Stomach (tissue), 9 donors: ENCODE measurements around the gene HOXA6. TPM values are rescaled to one million over a fixed set of nuclear protein-coding genes. Genes with fewer than 3 reads are reported as not detected.

Experiments
- DNase-seq, 2 donors: peaks; one replicate each; pipeline versions ENCODE4 v3.0.0 to v3.0.0-alpha.2; 2013 to 2019
- H3K27ac ChIP-seq, 5 donors: fragments of 200-600 bp in 4 of 5; sonication (generic) in 4 of 5; one replicate each; pipeline ENCODE4 v1.5.1; 2013 to 2019; ENCODE audit warnings: mild to moderate bottlenecking in 1 of 5, moderate library complexity in 1 of 5
- H3K27me3 ChIP-seq, 3 donors: fragments of 200-600 bp; sonication (generic); one replicate each; pipeline ENCODE4 v1.5.1; 2017 to 2019; ENCODE audit warnings: mixed run types in 1 of 3
- H3K36me3 ChIP-seq, 4 donors: fragments of 200-600 bp; sonication (generic); 1 replicate in 3 of 4; 2 replicates in 1 of 4; pipeline ENCODE4 v1.5.1; 2016 to 2019
- H3K4me1 ChIP-seq, 4 donors: fragments of 200-600 bp; sonication (generic); one replicate each; pipeline ENCODE4 v1.5.1; 2016 to 2019
- H3K4me3 ChIP-seq, 4 donors: fragments of 200-600 bp; sonication (generic) in 3 of 4; one replicate each; pipeline ENCODE4 v1.5.1; 2016 to 2019; ENCODE audit warnings: mild to moderate bottlenecking in 1 of 4
- H3K9me3 ChIP-seq, 4 donors: fragments of 200-600 bp; sonication (generic); one replicate each; pipeline ENCODE4 v1.5.1; 2016 to 2019
- EP300 ChIP-seq: sonication (generic); formaldehyde crosslinking; IDR thresholded peaks from one replicate; pipeline ENCODE4 v1.6.1; 2017; ENCODE audit warnings: antibody characterized with exemption
- POLR2A ChIP-seq, 4 donors: fragments of 450-650 bp; IDR thresholded peaks; one replicate each; pipeline ENCODE4 v1.6.1; 2016; ENCODE audit warnings: antibody characterized with exemption in 4 of 4, control low read depth in 2 of 4, mild to moderate bottlenecking in 1 of 4, moderate library complexity in 1 of 4
- POLR2AphosphoS5 ChIP-seq, 3 donors: sonication (generic); formaldehyde crosslinking; IDR thresholded peaks; one replicate each; pipeline ENCODE4 v1.6.1; 2016; ENCODE audit warnings: antibody characterized with exemption in 3 of 3
- WGBS, 5 donors: extraction: QIAGEN DNeasy Blood & Tissue Kit in 3 of 5; methylation state at CpG; one replicate each; pipeline versions ENCODE4 v1.1.5 to v1.1.7; 2013 to 2018; 5-methylcytosine and 5-hydroxymethylcytosine counted together
- intact Hi-C: fragments of 100-400 bp; cut with DNase I; formaldehyde crosslinking; loops from one replicate; pipeline ENCODE4 v1.15.1; 2023; ENCODE audit warnings: low total_unique reads
- polyA plus RNA-seq, 3 donors: library from polyadenylated mRNA; stranded (reverse); fragments of 200-250 nt; gene quantifications; one replicate each; pipeline ENCODE4 v1.2.3, GENCODE V29; 2013
- total RNA-seq, 5 donors: library from RNA; depleted of rRNA; stranded (reverse); fragments of >200 nt; gene quantifications; one replicate each; pipeline versions ENCODE4 v1.1.0 to v1.2.3, GENCODE V29; 2014 to 2016
- TF ChIP-seq, protein P1 (sequence below), 7 experiments: fragments of 450-650 bp in 4 of 7; fragments of 200-600 bp in 3 of 7; sonication (generic) in 3 of 7; IDR thresholded peaks; one replicate each; pipeline ENCODE4 v1.5.1; 2016 to 2019; ENCODE audit warnings: antibody characterized with exemption in 7 of 7, control low read depth in 2 of 7, mild to moderate bottlenecking in 1 of 7
- donor health status: healthy with polysubstance abuse.
- donor health status: Bipolar disorder and iron deficiency.
- donor health status: healthy.

The HOXA6 gene
- total and polyA plus RNA-seq, 8 donors: 0.81 to 12.7 (median 3.7) TPM; not detected in 5

DNA sequence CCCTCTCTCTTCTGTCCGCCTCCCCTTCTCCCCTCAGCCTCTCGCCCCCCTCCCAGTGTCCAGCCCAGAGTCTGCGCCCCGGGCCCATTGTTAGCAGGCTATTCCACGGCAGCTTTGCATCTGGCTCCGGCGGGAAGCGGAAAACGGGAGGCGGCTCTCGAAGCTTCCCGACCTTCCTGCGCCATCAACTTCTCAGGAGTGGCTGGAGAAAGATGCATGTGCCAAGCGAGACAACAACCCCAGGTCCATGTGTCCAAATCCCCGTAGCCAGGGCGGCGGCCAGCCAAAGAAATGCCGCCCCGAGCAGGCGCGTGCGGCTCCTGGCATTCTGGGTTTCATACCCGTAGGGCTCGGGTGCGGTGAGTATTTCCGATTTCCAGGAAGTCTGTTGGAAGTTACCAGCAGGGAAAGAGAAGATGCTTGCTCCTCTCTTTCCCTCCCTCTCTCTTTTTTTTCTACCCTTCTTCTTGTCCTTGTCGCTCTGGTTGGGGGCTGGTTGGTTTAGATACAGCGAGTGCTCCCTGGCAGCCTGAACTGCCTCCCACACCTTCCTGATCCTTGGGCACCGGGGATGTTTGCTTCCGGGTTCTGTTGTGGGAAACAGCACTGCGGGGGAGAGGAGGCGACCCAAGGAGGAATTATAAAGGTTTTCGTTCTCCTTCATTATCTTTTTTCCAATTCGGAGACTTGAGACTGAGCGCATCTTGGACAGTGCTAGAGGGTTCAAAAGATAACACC lies 43.9 kb downstream of the HOXA6 start:
- H3K27ac ChIP-seq: peak overlapping the region; percentile 37 to 99 (median 94)
- DNase-seq: peak in 1 of 2 donors; percentile 72
- no peaks in the 10 kb centered on the region for H3K36me3 ChIP-seq
- intact Hi-C loops: no loop called here
- TF ChIP-seq, protein P1, sequence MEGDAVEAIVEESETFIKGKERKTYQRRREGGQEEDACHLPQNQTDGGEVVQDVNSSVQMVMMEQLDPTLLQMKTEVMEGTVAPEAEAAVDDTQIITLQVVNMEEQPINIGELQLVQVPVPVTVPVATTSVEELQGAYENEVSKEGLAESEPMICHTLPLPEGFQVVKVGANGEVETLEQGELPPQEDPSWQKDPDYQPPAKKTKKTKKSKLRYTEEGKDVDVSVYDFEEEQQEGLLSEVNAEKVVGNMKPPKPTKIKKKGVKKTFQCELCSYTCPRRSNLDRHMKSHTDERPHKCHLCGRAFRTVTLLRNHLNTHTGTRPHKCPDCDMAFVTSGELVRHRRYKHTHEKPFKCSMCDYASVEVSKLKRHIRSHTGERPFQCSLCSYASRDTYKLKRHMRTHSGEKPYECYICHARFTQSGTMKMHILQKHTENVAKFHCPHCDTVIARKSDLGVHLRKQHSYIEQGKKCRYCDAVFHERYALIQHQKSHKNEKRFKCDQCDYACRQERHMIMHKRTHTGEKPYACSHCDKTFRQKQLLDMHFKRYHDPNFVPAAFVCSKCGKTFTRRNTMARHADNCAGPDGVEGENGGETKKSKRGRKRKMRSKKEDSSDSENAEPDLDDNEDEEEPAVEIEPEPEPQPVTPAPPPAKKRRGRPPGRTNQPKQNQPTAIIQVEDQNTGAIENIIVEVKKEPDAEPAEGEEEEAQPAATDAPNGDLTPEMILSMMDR (IDR thresholded peaks at IDR 0.05): no peak
- TF ChIP-seq EP300 (no peak), POLR2A (IDR thresholded peaks at IDR 0.05) (no peak), POLR2AphosphoS5 (IDR thresholded peaks at IDR 0.05) (peak in 1 of 3 donors; percentile 10)
- WGBS, 5 donors: 24 to 47% (median 38%) methylated on average over 33 to 35 of the region's 35 CpGs
- H3K9me3 ChIP-seq: peaks cover 0 to 4% (median 0%) of the 10 kb centered on the region in 4 donors
- peaks cover 0 to 47% (median 15%) of the 10 kb centered on the region in 4 donors for H3K4me1 ChIP-seq
- peaks cover 6 to 98% (median 68%) of the 10 kb centered on the region in 3 donors for H3K27me3 ChIP-seq
- H3K4me3 ChIP-seq: peak overlapping the region; percentile 41 to 81 (median 52)

GRCh38 chr7:27102581-27103442 lies 44.8 kb downstream of the HOXA6 start, which contains the start of gene HOXA2:
TSS of gene HOXA2 (minus strand) at chr7:27102683. CDS start at chr7:27102500, 183 bp downstream.
- intact Hi-C loops: no loop called here
- peaks cover under 1 to 46% (median 22%) of the 10 kb centered on the region in 4 donors for H3K4me1 ChIP-seq
- peak in 1 of 3 donors; percentile 55 for TF ChIP-seq POLR2AphosphoS5 (IDR thresholded peaks at IDR 0.05)
- TF ChIP-seq, protein P1 (IDR thresholded peaks at IDR 0.05): no peak
- peaks cover 0 to 4% (median 0%) of the 10 kb centered on the region in 4 donors for H3K9me3 ChIP-seq
- DNase-seq: peak in 1 of 2 donors; percentile 86
- 19 to 35% (median 25%) methylated on average over 29 of the region's 29 CpGs for WGBS, 5 donors
- peak within 1 kb of the TSS; percentile 86 to 99 (median 94) for H3K27ac ChIP-seq
- no peaks in the 10 kb centered on the region for H3K36me3 ChIP-seq
- H3K27me3 ChIP-seq: peaks cover 6 to 98% (median 69%) of the 10 kb centered on the region in 3 donors
- peak within 1 kb of the TSS; percentile 41 to 81 (median 52) for H3K4me3 ChIP-seq

GRCh38 chr7:27101957-27102580 lies 45.5 kb downstream of the HOXA6 start:
- peaks cover 8 to 53% (median 26%) of the 10 kb centered on the region in 4 donors for H3K4me1 ChIP-seq
- 1 to 9% (median 7%) methylated on average over 22 to 39 of the region's 39 CpGs for WGBS, 5 donors
- H3K27me3 ChIP-seq: peaks cover 6 to 97% (median 72%) of the 10 kb centered on the region in 3 donors
- intact Hi-C loops: no loop called here
- H3K9me3 ChIP-seq: peaks cover 0 to 4% (median 0%) of the 10 kb centered on the region in 4 donors
- no peak for TF ChIP-seq POLR2AphosphoS5 (IDR thresholded peaks at IDR 0.05)
- TF ChIP-seq POLR2A (IDR thresholded peaks at IDR 0.05): no peak
- TF ChIP-seq, protein P1 (IDR thresholded peaks at IDR 0.05): no peak
- no peak for TF ChIP-seq EP300
- no peaks in the 10 kb centered on the region for H3K36me3 ChIP-seq
- peak in 1 of 2 donors; percentile 63 for DNase-seq
- peak overlapping the region; percentile 86 to 99 (median 94) for H3K27ac ChIP-seq
- H3K4me3 ChIP-seq: peak overlapping the region; percentile 41 to 81 (median 52)
